Measurements from ENCODE around the gene URB2. TPM values are rescaled to one million over a fixed set of nuclear protein-coding genes. Genes with fewer than 3 reads are reported as not detected.
A peak's percentile ranks its signal among the peaks of the same experiment; 100 is the strongest.

The URB2 gene
- total and polyA plus RNA-seq, 4 donors = 1.2 to 10.5 (median 6.2) TPM

DNA sequence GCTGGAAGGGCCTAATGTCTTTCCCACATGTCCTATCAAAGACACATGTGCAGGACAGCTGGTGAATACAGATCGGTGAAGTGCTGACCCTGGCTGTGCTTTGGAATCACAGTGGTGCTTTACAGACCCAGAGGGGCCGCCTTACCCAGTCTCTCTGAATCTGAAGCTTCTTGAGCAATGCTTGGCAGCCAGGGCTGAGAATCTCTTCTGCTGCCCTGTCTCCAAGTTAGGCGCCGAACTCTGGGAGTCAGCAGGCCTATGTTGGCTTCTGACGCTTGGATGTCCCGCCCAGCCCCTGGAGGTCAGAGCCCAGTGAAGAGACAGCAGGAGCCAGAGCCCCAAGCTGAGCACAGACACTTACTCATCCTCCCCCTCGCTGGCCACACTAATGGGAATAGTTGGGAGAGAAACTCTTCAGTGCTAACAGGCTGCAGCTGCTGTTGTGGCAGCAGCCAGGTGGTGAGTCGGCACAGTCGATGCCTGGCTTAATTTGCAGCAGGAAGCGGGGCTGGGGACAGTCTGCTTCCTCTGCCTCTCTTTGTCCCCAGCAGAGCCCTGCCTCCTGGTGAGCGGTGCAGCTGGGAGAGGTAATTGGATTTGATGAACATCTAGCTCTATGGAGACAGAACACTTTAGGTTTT, 68.1 kb downstream of the URB2 start:
- Histone ChIP-seq H3K4me3 (ENCODE audit: low read depth in 1 of 3, low read length in 3 of 3) (no peak overlapping the region), H3K9me3 (ENCODE audit: control insufficient read depth in 4 of 4, low read length in 3 of 4) (no peaks in the 10 kb centered on the region), H3K27me3 (ENCODE audit: control insufficient read depth in 4 of 4, insufficient read depth in 4 of 4, low read length in 3 of 4) (no peaks in the 10 kb centered on the region), H3K36me3 (ENCODE audit: control insufficient read depth in 4 of 4, insufficient read depth in 3 of 4, low read depth in 1 of 4, low read length in 3 of 4) (no peaks in the 10 kb centered on the region), H3K4me1 (ENCODE audit: control insufficient read depth in 4 of 4, insufficient read depth in 4 of 4, low read length in 3 of 4) (no peaks in the 10 kb centered on the region), H3K9ac (ENCODE audit: low read depth in 1 of 2, low read length in 2 of 2) (no peak overlapping the region), H3K27ac (ENCODE audit: low read depth in 1 of 2, low read length in 2 of 2) (no peak overlapping the region)
- no peak for DNase-seq (ENCODE audit: low spot score)
- 71% methylated on average over 11 of the region's 11 CpGs for WGBS
- TF ChIP-seq ATF3 (IDR thresholded peaks at IDR 0.05) (no peak), NR2F2 (IDR thresholded peaks at IDR 0.05) (peak; percentile 20)

DNA sequence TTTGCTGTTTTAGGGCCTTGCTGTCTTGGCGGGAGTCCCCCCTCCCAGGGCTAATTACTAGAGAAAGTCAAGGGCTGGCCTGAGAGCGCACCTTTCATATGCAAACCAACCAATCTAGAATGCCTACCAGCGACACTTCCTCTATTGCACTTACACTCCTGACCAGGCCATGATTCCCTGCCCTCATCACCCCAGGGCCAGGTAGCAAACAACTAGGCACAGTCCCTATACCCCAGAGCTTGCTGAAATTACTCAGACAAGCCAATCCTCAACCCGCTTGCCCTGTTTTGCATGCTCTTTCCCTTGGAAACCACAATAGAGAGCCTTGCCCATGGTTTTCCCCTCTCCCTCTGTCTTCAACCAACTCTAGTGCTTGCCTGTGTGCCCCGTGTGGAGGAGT, 70.3 kb downstream of the URB2 start:
- Histone ChIP-seq H3K27ac (ENCODE audit: low read depth in 1 of 2, low read length in 2 of 2) (no peak overlapping the region), H3K9me3 (ENCODE audit: control insufficient read depth in 4 of 4, low read length in 3 of 4) (no peaks in the 10 kb centered on the region), H3K9ac (ENCODE audit: low read depth in 1 of 2, low read length in 2 of 2) (no peak overlapping the region), H3K27me3 (ENCODE audit: control insufficient read depth in 4 of 4, insufficient read depth in 4 of 4, low read length in 3 of 4) (no peaks in the 10 kb centered on the region), H3K4me3 (ENCODE audit: low read depth in 1 of 3, low read length in 3 of 3) (no peak overlapping the region), H3K36me3 (ENCODE audit: control insufficient read depth in 4 of 4, insufficient read depth in 3 of 4, low read depth in 1 of 4, low read length in 3 of 4) (no peaks in the 10 kb centered on the region), H3K4me1 (ENCODE audit: control insufficient read depth in 4 of 4, insufficient read depth in 4 of 4, low read length in 3 of 4) (no peaks in the 10 kb centered on the region)
- DNase-seq (ENCODE audit: low spot score) = no peak
- TF ChIP-seq FOXA1 (IDR thresholded peaks at IDR 0.05) (no peak), GABPA (IDR thresholded peaks at IDR 0.05 in 1 of 2, conservative IDR thresholded peaks at IDR 0.05 in 1 of 2) (no peak), EGR1 (IDR thresholded peaks at IDR 0.05; ENCODE audit: low read depth in 2 of 2) (no peak), YY1 (IDR thresholded peaks at IDR 0.05) (no peak), HNF4A (conservative IDR thresholded peaks at IDR 0.05) (no peak), CTCF (IDR thresholded peaks at IDR 0.05; ENCODE audit: low read depth, low read length, missing input control) (no peak), HNF4G (IDR thresholded peaks at IDR 0.05) (no peak), RAD21 (IDR thresholded peaks at IDR 0.05) (no peak), FOXA2 (IDR thresholded peaks at IDR 0.05) (no peak), TAF1 (conservative IDR thresholded peaks at IDR 0.05) (no peak), NR2F2 (IDR thresholded peaks at IDR 0.05) (no peak), ZBTB33 (IDR thresholded peaks at IDR 0.05) (no peak), RXRA (IDR thresholded peaks at IDR 0.05) (no peak)
- TF ChIP-seq, protein P1, sequence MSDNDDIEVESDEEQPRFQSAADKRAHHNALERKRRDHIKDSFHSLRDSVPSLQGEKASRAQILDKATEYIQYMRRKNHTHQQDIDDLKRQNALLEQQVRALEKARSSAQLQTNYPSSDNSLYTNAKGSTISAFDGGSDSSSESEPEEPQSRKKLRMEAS (IDR thresholded peaks at IDR 0.05) = no peak
- WGBS = 88% methylated on average over 5 of the region's 5 CpGs

Data from liver (tissue), 9 donors.